ENCODE results near the gene FREM1.
A peak's percentile ranks its signal among the peaks of the same experiment; 100 is the strongest.

Gene FREM1

GRCh38 chr9:14730461-14730898 lies 179.7 kb downstream of the FREM1 start:
- no peaks in the 10 kb centered on the region for H3K4me1 Mint-ChIP-seq
- H3K36me3 Mint-ChIP-seq = no peaks in the 10 kb centered on the region
- peaks cover 3% of the 10 kb centered on the region for H3K27me3 Mint-ChIP-seq
- CTCF ChIA-PET = no interaction called here
- H3K9me3 Mint-ChIP-seq = no peaks in the 10 kb centered on the region
- no peak overlapping the region for H3K27ac Mint-ChIP-seq
- DNase-seq = no peak
- H3K4me3 Mint-ChIP-seq = no peak overlapping the region

- Mint-ChIP-seq H3K4me3 (no peak overlapping the region), H3K4me1 (no peaks in the 10 kb centered on the region), H3K27me3 (peaks cover 11% of the 10 kb centered on the region), H3K9me3 (no peaks in the 10 kb centered on the region), H3K36me3 (no peaks in the 10 kb centered on the region), H3K27ac (no peak overlapping the region)
- DNase-seq = no peak
- CTCF ChIA-PET = interaction anchor here (0.6 kb wide), 1 partner anchor 846 kb away, joined by 3 read pairs; no protein-coding TSS in a partner anchor
Measured at GRCh38 chr9:14723301-14723700, 186.9 kb downstream of the FREM1 start.

GRCh38 chr9:14722391-14723035 lies 187.7 kb downstream of the FREM1 start, which contains the start of gene CER1:
TSS of gene CER1 (minus strand) at chr9:14722733. CDS start at chr9:14722672, 61 bp downstream.
- DNase-seq = no peak
- Mint-ChIP-seq H3K9me3 (no peaks in the 10 kb centered on the region), H3K4me1 (no peaks in the 10 kb centered on the region), H3K27me3 (peaks cover 11% of the 10 kb centered on the region), H3K36me3 (no peaks in the 10 kb centered on the region), H3K4me3 (no peak within 1 kb of the TSS), H3K27ac (no peak within 1 kb of the TSS)
- CTCF ChIA-PET = interaction anchor here (0.6 kb wide), 1 partner anchor 845 kb away, joined by 3 read pairs; no protein-coding TSS in a partner anchor

GRCh38 chr9:14719231-14719923 lies 190.9 kb downstream of the FREM1 start:
- H3K4me1 Mint-ChIP-seq = no peaks in the 10 kb centered on the region
- H3K36me3 Mint-ChIP-seq = no peaks in the 10 kb centered on the region
- DNase-seq = no peak
- peaks cover 7% of the 10 kb centered on the region for H3K27me3 Mint-ChIP-seq
- no peak overlapping the region for H3K27ac Mint-ChIP-seq
- CTCF ChIA-PET = no interaction called here
- no peaks in the 10 kb centered on the region for H3K9me3 Mint-ChIP-seq
- H3K4me3 Mint-ChIP-seq = no peak overlapping the region

- no peaks in the 10 kb centered on the region for H3K9me3 Mint-ChIP-seq
- no peaks in the 10 kb centered on the region for H3K36me3 Mint-ChIP-seq
- no peaks in the 10 kb centered on the region for H3K4me1 Mint-ChIP-seq
- H3K27me3 Mint-ChIP-seq = no peaks in the 10 kb centered on the region
- H3K27ac Mint-ChIP-seq = no peak overlapping the region
- no peak for DNase-seq
- CTCF ChIA-PET = no interaction called here
- H3K4me3 Mint-ChIP-seq = no peak overlapping the region
Measured at GRCh38 chr9:14715102-14715501, 195.1 kb downstream of the FREM1 start.

GRCh38 chr9:14713187-14713767 lies 197.0 kb downstream of the FREM1 start:
- H3K27ac Mint-ChIP-seq = peak overlapping the region; percentile 21
- H3K36me3 Mint-ChIP-seq = no peaks in the 10 kb centered on the region
- H3K27me3 Mint-ChIP-seq = peaks cover 3% of the 10 kb centered on the region
- no peaks in the 10 kb centered on the region for H3K4me1 Mint-ChIP-seq
- H3K9me3 Mint-ChIP-seq = no peaks in the 10 kb centered on the region
- CTCF ChIA-PET = interaction anchor here (0.9 to 1.2 kb wide), 2 partner anchors 11 to 56 kb away, joined by 3 read pairs; no protein-coding TSS in a partner anchor
- DNase-seq = no peak
- no peak overlapping the region for H3K4me3 Mint-ChIP-seq

- H3K36me3 Mint-ChIP-seq = no peaks in the 10 kb centered on the region
- no peak for DNase-seq
- CTCF ChIA-PET = no interaction called here
- peaks cover 9% of the 10 kb centered on the region for H3K9me3 Mint-ChIP-seq
- no peak overlapping the region for H3K27ac Mint-ChIP-seq
- H3K27me3 Mint-ChIP-seq = peaks cover 3% of the 10 kb centered on the region
- H3K4me1 Mint-ChIP-seq = no peaks in the 10 kb centered on the region
- no peak overlapping the region for H3K4me3 Mint-ChIP-seq
Measured at GRCh38 chr9:14710804-14711203, 199.4 kb downstream of the FREM1 start.

- CTCF ChIA-PET = no interaction called here
- H3K36me3 Mint-ChIP-seq = peaks cover 2% of the 10 kb centered on the region
- H3K27me3 Mint-ChIP-seq = peaks cover 3% of the 10 kb centered on the region
- no peak overlapping the region for H3K4me3 Mint-ChIP-seq
- H3K9me3 Mint-ChIP-seq = peaks cover 21% of the 10 kb centered on the region
- H3K4me1 Mint-ChIP-seq = no peaks in the 10 kb centered on the region
- DNase-seq = no peak
- H3K27ac Mint-ChIP-seq = no peak overlapping the region
Measured at GRCh38 chr9:14706530-14707140, 203.6 kb downstream of the FREM1 start.

- Mint-ChIP-seq H3K9me3 (peaks cover 21% of the 10 kb centered on the region), H3K4me1 (no peaks in the 10 kb centered on the region), H3K36me3 (peaks cover 2% of the 10 kb centered on the region), H3K27ac (no peak overlapping the region), H3K4me3 (no peak overlapping the region), H3K27me3 (peaks cover 3% of the 10 kb centered on the region)
- CTCF ChIA-PET = no interaction called here
- no peak for DNase-seq
Measured at GRCh38 chr9:14705079-14705478, 205.1 kb downstream of the FREM1 start.

GRCh38 chr9:14704281-14704680 lies 205.9 kb downstream of the FREM1 start:
- CTCF ChIA-PET = no interaction called here
- no peak overlapping the region for H3K27ac Mint-ChIP-seq
- no peaks in the 10 kb centered on the region for H3K4me1 Mint-ChIP-seq
- peaks cover 3% of the 10 kb centered on the region for H3K27me3 Mint-ChIP-seq
- peaks cover 21% of the 10 kb centered on the region for H3K9me3 Mint-ChIP-seq
- peaks cover 2% of the 10 kb centered on the region for H3K36me3 Mint-ChIP-seq
- H3K4me3 Mint-ChIP-seq = no peak overlapping the region
- DNase-seq = no peak

GRCh38 chr9:14702200-14702720 lies 208.0 kb downstream of the FREM1 start:
- CTCF ChIA-PET = interaction anchor here (0.9 kb wide), 1 partner anchor 12 kb away, joined by 3 read pairs; no protein-coding TSS in a partner anchor
- Mint-ChIP-seq H3K27me3 (peaks cover 3% of the 10 kb centered on the region), H3K27ac (no peak overlapping the region), H3K4me3 (no peak overlapping the region), H3K9me3 (peaks cover 18% of the 10 kb centered on the region), H3K36me3 (peaks cover 2% of the 10 kb centered on the region), H3K4me1 (no peaks in the 10 kb centered on the region)
- no peak for DNase-seq

GRCh38 chr9:14693251-14693861 lies 216.9 kb downstream of the FREM1 start, which contains the start of gene ZDHHC21:
TSS of gene ZDHHC21 (minus strand) at chr9:14693432. CDS start at chr9:14674340, 19,092 bp downstream.
- Mint-ChIP-seq H3K4me1 (peaks cover 30% of the 10 kb centered on the region), H3K27ac (peak within 1 kb of the TSS; percentile 83), H3K27me3 (peaks cover 4% of the 10 kb centered on the region), H3K4me3 (peak within 1 kb of the TSS; percentile 93), H3K36me3 (peaks cover 15% of the 10 kb centered on the region), H3K9me3 (no peaks in the 10 kb centered on the region)
- peak; percentile 73 for DNase-seq
- CTCF ChIA-PET = no interaction called here

- Mint-ChIP-seq H3K27ac (peak overlapping the region; percentile 80), H3K4me1 (peaks cover 33% of the 10 kb centered on the region), H3K9me3 (no peaks in the 10 kb centered on the region), H3K36me3 (peaks cover 18% of the 10 kb centered on the region), H3K4me3 (peak overlapping the region; percentile 93), H3K27me3 (peaks cover 4% of the 10 kb centered on the region)
- CTCF ChIA-PET = interaction anchor here (1.0 kb wide), 1 partner anchor 40 kb away, joined by 6 read pairs; no protein-coding TSS in a partner anchor
- DNase-seq = no peak
Measured at GRCh38 chr9:14692470-14693250, 217.6 kb downstream of the FREM1 start.

All from activated naive CD4-positive, alpha-beta T cell treated with anti-CD3 and anti-CD28 coated beads, Interleukin-2, amount 10 ng/mL, durations not matched to agents 7 days and 5 days (primary cell).